ENCODE results near the gene SH3PXD2A.

GRCh38 chr10:103556383-103557007 is 298.9 kb downstream of the SH3PXD2A start:
- TF ChIP-seq CTCF (IDR thresholded peaks at IDR 0.05 in 8 of 11, conservative IDR thresholded peaks at IDR 0.05 in 3 of 11) (no peak), POLR2A (IDR thresholded peaks at IDR 0.05) (no peak)
